HepG2 (cell line): ENCODE measurements around the gene SHOX. TPM values are rescaled to one million over a fixed set of nuclear protein-coding genes. Genes with fewer than 3 reads are reported as not detected.

Experiments
- ATAC-seq: fragments of 200-7000 bp; cut with Tn5 transposase; 3 replicates; pipeline ENCODE4 v1.9.1; 2020; ENCODE audit warnings: mild to moderate bottlenecking, moderate library complexity
- BruUV-seq: library from RNA; stranded (reverse); fragments of 400-500 nt; replicated peaks from 2 replicates; lab custom pipeline; 2021; lab: Mats Ljungman, UMichigan
- CTCF ChIA-PET: fragments of 300-600 bp; formaldehyde crosslinking; extraction: SDS; loops from one replicate; lab custom pipeline; 2021; ENCODE audit warnings: low total read pairs, inconsistent platforms, low intra/inter-chr PET ratio; lab: Yijun Ruan, JAX
- POLR2A ChIA-PET: fragments of 350-600 bp; sonication (Branson Sonifier 250); formaldehyde crosslinking; loops from one replicate; lab custom pipeline; 2020; ENCODE audit warnings: antibody characterized with exemption, inconsistent platforms; lab: Yijun Ruan, JAX
- DNase-seq: peaks from one replicate; pipeline ENCODE4 v3.0.0-alpha.2; 2015; ENCODE audit warnings: low spot score
- FAIRE-seq: peaks from 3 replicates; lab custom pipeline; 2011; peaks lifted over from hg19 to GRCh38; lab: Jason Lieb, UNC
- H2AFZ ChIP-seq: one replicate; pipeline ENCODE4 v1.6.1; 2011; ENCODE audit warnings: low read length, inconsistent platforms
- H3K27ac ChIP-seq: fragments of 300-600 bp; 3 replicates; pipeline ENCODE4 v1.8.0; 2011; ENCODE audit warnings: mixed run types, mild to moderate bottlenecking, mixed read lengths, low read length, inconsistent platforms; ENCODE audit not compliant: insufficient read depth; ENCODE audit errors: extremely low read length
- H3K27me3 ChIP-seq, 2 experiments: fragments of 200-600 bp in 1 of 2; 2 replicates in 1 of 2; 3 replicates in 1 of 2; pipeline versions ENCODE4 v1.6.0 to v1.8.0; 2011; ENCODE audit warnings: low read length in 2 of 2, mild to moderate bottlenecking in 2 of 2, moderate library complexity in 2 of 2, inconsistent platforms in 1 of 2; ENCODE audit not compliant: insufficient read depth in 2 of 2, control insufficient read depth in 1 of 2
- H3K36me3 ChIP-seq, 2 experiments: fragments of 200-600 bp in 1 of 2; replicated peaks in 1 of 2; 2 replicates in 1 of 2; 3 replicates in 1 of 2; pipeline versions ENCODE4 v1.5.1 to v1.8.0; 2011; ENCODE audit warnings: low read length in 2 of 2, inconsistent platforms in 1 of 2; ENCODE audit not compliant: insufficient read depth in 2 of 2, control insufficient read depth in 1 of 2
- H3K4me1 ChIP-seq: 2 replicates; pipeline ENCODE4 v1.5.1; 2012; ENCODE audit warnings: low read length, inconsistent platforms; ENCODE audit not compliant: insufficient read depth
- H3K4me2 ChIP-seq: 2 replicates; pipeline ENCODE4 v1.6.0; 2011; ENCODE audit warnings: low read depth, low read length, inconsistent platforms
- H3K4me3 ChIP-seq, 3 experiments: fragments of 200-600 bp in 1 of 3; sonication (generic), shearing (Covaris generic) in 1 of 3; replicated peaks in 1 of 3; 2 replicates each; pipeline ENCODE4 v1.5.1; 2011 to 2016; ENCODE audit warnings: low read length in 3 of 3, inconsistent platforms in 2 of 3, low read depth in 2 of 3, mild to moderate bottlenecking in 2 of 3, control low read depth in 1 of 3, mixed read lengths in 1 of 3; ENCODE audit not compliant: insufficient read depth in 1 of 3
- H3K79me2 ChIP-seq: one replicate; pipeline ENCODE4 v1.6.1; 2011; ENCODE audit warnings: low read length, inconsistent platforms; ENCODE audit not compliant: insufficient read depth
- H3K9ac ChIP-seq: 2 replicates; pipeline ENCODE4 v1.6.0; 2011; ENCODE audit warnings: mild to moderate bottlenecking, low read depth, low read length, inconsistent platforms; ENCODE audit not compliant: insufficient read depth
- H3K9me3 ChIP-seq: 2 replicates; pipeline ENCODE4 v1.5.1; 2012; ENCODE audit warnings: mild to moderate bottlenecking, low read length
- H4K20me1 ChIP-seq: 2 replicates; pipeline ENCODE4 v1.6.0; 2011; ENCODE audit warnings: inconsistent platforms, mild to moderate bottlenecking, low read length, moderate library complexity; ENCODE audit not compliant: insufficient read depth
- CCAR2 ChIP-seq: fragments of 200-400 bp; formaldehyde crosslinking; optimal IDR thresholded peaks from 2 replicates; pipeline ENCODE3; 2018; ENCODE audit warnings: low read depth, mild to moderate bottlenecking, low read length, moderate library complexity
- CCDC6 ChIP-seq: sonication (generic); formaldehyde crosslinking; IDR thresholded peaks from 2 replicates; pipeline ENCODE4 v1.8.1; 2022; ENCODE audit warnings: mild to moderate bottlenecking, missing genetic modification reagents, moderate library complexity
- FOXO1 ChIP-seq: sonication (generic); formaldehyde crosslinking; IDR thresholded peaks from 2 replicates; pipeline ENCODE4 v1.4.0; 2020; ENCODE audit warnings: missing genetic modification reagents
- HNRNPLL ChIP-seq: fragments of 200-400 bp; formaldehyde crosslinking; IDR thresholded peaks from 2 replicates; pipeline ENCODE4 v1.6.1; 2017; ENCODE audit warnings: mild to moderate bottlenecking, low read depth, low read length; ENCODE audit not compliant: poor library complexity, severe bottlenecking
- KLF12 ChIP-seq: sonication (generic); formaldehyde crosslinking; IDR thresholded peaks from 2 replicates; pipeline ENCODE4 v1.4.0; 2020; ENCODE audit warnings: missing genetic modification reagents, borderline replicate concordance
- MTA3 ChIP-seq: sonication (generic); formaldehyde crosslinking; IDR thresholded peaks from 2 replicates; pipeline ENCODE4 v1.4.0; 2020; ENCODE audit warnings: missing genetic modification reagents
- NR3C1 ChIP-seq: sonication (generic); formaldehyde crosslinking; IDR thresholded peaks from 2 replicates; pipeline ENCODE4 v1.4.0; 2020; ENCODE audit warnings: missing genetic modification reagents
- PAF1 ChIP-seq: IDR thresholded peaks from 2 replicates; pipeline ENCODE4 v1.6.1; 2016; ENCODE audit warnings: missing genetic modification reagents, missing compliant biosample characterization
- RAD51 ChIP-seq: fragments of 450-650 bp; IDR thresholded peaks from 2 replicates; pipeline ENCODE4 v1.6.1; 2016; ENCODE audit warnings: borderline replicate concordance
- RXRA ChIP-seq: sonication (generic); formaldehyde crosslinking; IDR thresholded peaks from 2 replicates; pipeline ENCODE4 v1.5.1; 2020; ENCODE audit warnings: missing genetic modification reagents
- TEAD2 ChIP-seq: sonication (generic); formaldehyde crosslinking; IDR thresholded peaks from 2 replicates; pipeline ENCODE4 v1.9.0; 2021; ENCODE audit warnings: missing genetic modification reagents
- TRAFD1 ChIP-seq: sonication (generic); formaldehyde crosslinking; IDR thresholded peaks from 2 replicates; pipeline ENCODE4 v1.5.1; 2020; ENCODE audit warnings: missing genetic modification reagents, mild to moderate bottlenecking, borderline replicate concordance
- XRCC5 ChIP-seq: fragments of 200-400 bp; formaldehyde crosslinking; optimal IDR thresholded peaks from 2 replicates; pipeline ENCODE3; 2017; ENCODE audit warnings: mild to moderate bottlenecking, low read length
- ZBTB26 ChIP-seq: IDR thresholded peaks from 2 replicates; pipeline ENCODE4 v1.6.1; 2016; ENCODE audit warnings: missing compliant biosample characterization, missing genetic modification reagents, borderline replicate concordance
- ZBTB38 ChIP-seq: sonication (generic); formaldehyde crosslinking; IDR thresholded peaks from 2 replicates; pipeline ENCODE4 v1.5.1; 2020; ENCODE audit warnings: mild to moderate bottlenecking, missing genetic modification reagents
- ZBTB7A ChIP-seq: sonication (generic); formaldehyde crosslinking; IDR thresholded peaks from 2 replicates; pipeline ENCODE4 v1.8.0; 2022; ENCODE audit warnings: mild to moderate bottlenecking, missing genetic modification reagents
- ZMYM2 ChIP-seq: sonication (generic); formaldehyde crosslinking; IDR thresholded peaks from 2 replicates; pipeline ENCODE4 v1.8.0; 2022; ENCODE audit warnings: mild to moderate bottlenecking, missing genetic modification reagents
- ZNF556 ChIP-seq: sonication (generic); formaldehyde crosslinking; IDR thresholded peaks from 2 replicates; pipeline ENCODE4 v1.4.0; 2020; ENCODE audit warnings: mild to moderate bottlenecking, missing genetic modification reagents, borderline replicate concordance
- ZNF577 ChIP-seq: sonication (generic); formaldehyde crosslinking; IDR thresholded peaks from 2 replicates; pipeline ENCODE4 v1.4.0; 2020; ENCODE audit warnings: mild to moderate bottlenecking, low read depth, missing genetic modification reagents, borderline replicate concordance
- ZNF788 ChIP-seq: sonication (generic); formaldehyde crosslinking; IDR thresholded peaks from 2 replicates; pipeline ENCODE4 v1.5.0; 2020; ENCODE audit warnings: mild to moderate bottlenecking, missing genetic modification reagents, borderline replicate concordance
- ZNF790 ChIP-seq: sonication (generic); formaldehyde crosslinking; IDR thresholded peaks from 2 replicates; pipeline ENCODE4 v1.8.0; 2022; ENCODE audit warnings: missing genetic modification reagents, mild to moderate bottlenecking, borderline replicate concordance
- WGBS: methylation state at CpG from one replicate; pipeline ENCODE4 v1.1.6; 2017; ENCODE audit warnings: low lambda C conversion rate; 5-methylcytosine and 5-hydroxymethylcytosine counted together
- in situ Hi-C: cut with HindIII; loops from 2 replicates; pipeline ENCODE4 v1.10.0; 2017; ENCODE audit warnings: low pct_unique_long_range_greater_than_20kb; ENCODE audit not compliant: extremely low pct_ligation_motif_present
- intact Hi-C: fragments of 100-400 bp; cut with micrococcal nuclease; formaldehyde crosslinking; loops from one replicate; pipeline ENCODE4 v1.10.0; 2022; ENCODE audit not compliant: unreplicated experiment
- polyA plus RNA-seq, 8 experiments: library from polyadenylated mRNA; depleted of rRNA in 3 of 8; stranded (reverse) in 7 of 8; unstranded in 1 of 8; fragments of >200 nt; fragmentation: Illumina TruSeq in 4 of 8; extraction: Trizol in 4 of 8; gene quantifications; 2 replicates each; pipeline versions ENCODE4 v1.2.1 to v1.2.3, GENCODE V29; 2011 to 2016; ENCODE audit warnings: low read depth in 4 of 8, missing spikeins in 1 of 8, mixed read lengths in 1 of 8; ENCODE audit not compliant: insufficient read depth in 1 of 8
- total RNA-seq, 5 experiments: library from RNA; depleted of rRNA; stranded (reverse); fragments of >200 nt; fragmentation: Illumina TruSeq; extraction: Trizol; gene quantifications; 2 replicates each; pipeline ENCODE4 v1.2.3, GENCODE V29; 2016; ENCODE audit warnings: low read depth in 1 of 5

Gene SHOX
- total and polyA plus RNA-seq, 2 of the 13 experiments (the other 11 are each of a cell fraction or from before 2014, with no cell fraction given): not detected

DNA sequence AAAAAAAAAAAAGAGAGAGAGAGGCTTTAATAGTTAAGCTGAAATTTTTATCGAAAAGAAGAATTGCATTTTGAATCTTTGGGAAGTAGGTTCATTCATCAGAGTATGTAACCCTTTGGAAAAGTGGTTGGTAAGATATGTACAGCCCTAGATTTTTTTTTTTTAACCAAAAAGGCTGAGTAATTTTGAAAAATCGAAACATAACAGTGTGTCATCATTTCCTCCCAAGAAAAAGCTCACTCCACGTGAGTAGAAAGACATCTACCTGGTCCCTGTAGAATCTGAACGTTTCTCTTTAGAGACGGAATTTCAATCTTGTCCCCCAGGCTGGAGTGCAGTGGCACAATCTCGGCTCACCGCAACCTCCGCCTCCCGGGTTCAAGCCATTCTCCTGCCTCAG lies 16.2 kb downstream of the SHOX start:
- WGBS: 15% methylated on average over 9 of the region's 9 CpGs
- CTCF ChIA-PET: no interaction called here

GRCh38 chrX:649166-649565 lies 18.6 kb downstream of the SHOX start:
- H3K4me1 ChIP-seq: no peaks in the 10 kb centered on the region
- no peak overlapping the region for H3K9ac ChIP-seq
- intact Hi-C loops: no loop called here
- no TSS peak for BruUV-seq
- in situ Hi-C loops: no loop called here
- no peaks in the 10 kb centered on the region for H3K79me2 ChIP-seq
- ChIA-PET CTCF (no interaction called here), POLR2A (no interaction called here)
- H3K36me3 ChIP-seq: no peaks in the 10 kb centered on the region
- H2AFZ ChIP-seq: no peak overlapping the region
- no peak for DNase-seq
- no peak overlapping the region for H3K27ac ChIP-seq
- H4K20me1 ChIP-seq: no peaks in the 10 kb centered on the region
- H3K27me3 ChIP-seq: peaks cover 6 to 29% of the 10 kb centered on the region in 2 experiments; a peak in 4 of 5 replicates
- H3K4me2 ChIP-seq: no peak overlapping the region
- FAIRE-seq: no peak
- no peaks in the 10 kb centered on the region for H3K9me3 ChIP-seq
- H3K4me3 ChIP-seq: no peak overlapping the region
- 55% methylated on average over 15 of the region's 15 CpGs for WGBS
- no peak for ATAC-seq
- TF ChIP-seq FOXO1 (CRISPR knock-in tag) (no peak), ZNF556 (CRISPR knock-in tag) (no peak), KLF12 (CRISPR knock-in tag) (no peak), TRAFD1 (CRISPR knock-in tag) (no peak), ZNF790 (CRISPR knock-in tag) (no peak), HNRNPLL (no peak), ZMYM2 (CRISPR knock-in tag) (no peak), CCDC6 (CRISPR knock-in tag) (no peak), ZNF788 (CRISPR knock-in tag) (no peak), ZBTB7A (CRISPR knock-in tag) (no peak), RAD51 (no peak), ZNF577 (CRISPR knock-in tag) (no peak)

More for the DNA sequence above, 16.2 kb downstream of the SHOX start:
- H3K4me2 ChIP-seq: no peak overlapping the region
- no peaks in the 10 kb centered on the region for H3K36me3 ChIP-seq
- TF ChIP-seq MTA3 (CRISPR knock-in tag): no peak
- no peak for TF ChIP-seq ZBTB26 (CRISPR knock-in tag)
- no peak for TF ChIP-seq PAF1 (CRISPR knock-in tag)
- TF ChIP-seq RXRA (CRISPR knock-in tag): no peak
- no peak for TF ChIP-seq ZBTB38
- no peak for TF ChIP-seq TEAD2 (CRISPR knock-in tag)
- no peak for TF ChIP-seq XRCC5
- TF ChIP-seq NR3C1 (CRISPR knock-in tag): no peak
- no peak for TF ChIP-seq CCAR2
- H3K27ac ChIP-seq: no peak overlapping the region
- H3K4me1 ChIP-seq: no peaks in the 10 kb centered on the region
- DNase-seq (no peak), ATAC-seq (no peak), FAIRE-seq (no peak)
- no peaks in the 10 kb centered on the region for H3K9me3 ChIP-seq
- H3K4me3 ChIP-seq: no peak overlapping the region
- H2AFZ ChIP-seq: no peak overlapping the region
- no peaks in the 10 kb centered on the region for H4K20me1 ChIP-seq
- BruUV-seq: no TSS peak
- POLR2A ChIA-PET: no interaction called here
- H3K9ac ChIP-seq: no peak overlapping the region
- intact Hi-C loops: no loop called here
- peaks cover 6 to 24% of the 10 kb centered on the region in 2 experiments; a peak in 4 of 5 replicates for H3K27me3 ChIP-seq
- no peaks in the 10 kb centered on the region for H3K79me2 ChIP-seq
- in situ Hi-C loops: no loop called here
